Trophoblast cell (in vitro differentiated cells and primary cell): ENCODE data around the gene MAGI1.
A peak's percentile ranks its signal among the peaks of the same experiment; 100 is the strongest.

Source experiments
- DNase-seq, 2 donors: peaks; one replicate each; pipeline ENCODE4 v3.0.0-alpha.2; 2016
- H2AFZ ChIP-seq: 2 replicates; pipeline ENCODE4 v1.6.1; 2013; ENCODE audit warnings: low read length, moderate library complexity, mild to moderate bottlenecking; ENCODE audit not compliant: insufficient read depth, poor library complexity
- H2AK5ac ChIP-seq: 2 replicates; pipeline ENCODE4 v1.6.1; 2013; ENCODE audit warnings: mild to moderate bottlenecking, low read length
- H2BK120ac ChIP-seq: 2 replicates; pipeline ENCODE4 v1.6.1; 2013; ENCODE audit warnings: low read length, mild to moderate bottlenecking, moderate library complexity; ENCODE audit not compliant: insufficient read depth, poor library complexity
- H2BK12ac ChIP-seq: 2 replicates; pipeline ENCODE4 v1.6.1; 2013; ENCODE audit warnings: mild to moderate bottlenecking, low read length, moderate library complexity
- H2BK5ac ChIP-seq: 2 replicates; pipeline ENCODE4 v1.6.1; 2013; ENCODE audit warnings: low read length, low read depth, moderate library complexity, mild to moderate bottlenecking; ENCODE audit not compliant: poor library complexity
- H3K14ac ChIP-seq: 2 replicates; pipeline ENCODE4 v1.6.1; 2013; ENCODE audit warnings: mild to moderate bottlenecking, low read length
- H3K18ac ChIP-seq: 2 replicates; pipeline ENCODE4 v1.6.1; 2013; ENCODE audit warnings: mild to moderate bottlenecking, low read length
- H3K23ac ChIP-seq: 2 replicates; pipeline ENCODE4 v1.6.1; 2013; ENCODE audit warnings: low read length
- H3K27ac ChIP-seq: 2 replicates; pipeline ENCODE4 v1.5.1; 2013; ENCODE audit warnings: low read depth, mild to moderate bottlenecking, inconsistent platforms, low read length, moderate library complexity
- H3K27me3 ChIP-seq: 2 replicates; pipeline ENCODE4 v1.6.1; 2013; ENCODE audit warnings: inconsistent platforms, mild to moderate bottlenecking, low read length, moderate library complexity; ENCODE audit not compliant: insufficient read depth
- H3K36me3 ChIP-seq, 2 experiments: 1 replicate in 1 of 2; 2 replicates in 1 of 2; pipeline ENCODE4 v1.6.1; 2013; ENCODE audit warnings: low read length in 2 of 2, mild to moderate bottlenecking in 2 of 2, moderate library complexity in 1 of 2; ENCODE audit not compliant: insufficient read depth in 2 of 2, control insufficient read depth in 1 of 2
- H3K4ac ChIP-seq: 2 replicates; pipeline ENCODE4 v1.6.1; 2013; ENCODE audit warnings: low read depth, mild to moderate bottlenecking, low read length, moderate library complexity
- H3K4me1 ChIP-seq, 2 experiments: 1 replicate in 1 of 2; 2 replicates in 1 of 2; pipeline ENCODE4 v1.6.1; 2013; ENCODE audit warnings: low read length in 2 of 2, mild to moderate bottlenecking in 2 of 2, moderate library complexity in 1 of 2; ENCODE audit not compliant: insufficient read depth in 2 of 2, control insufficient read depth in 1 of 2
- H3K4me2 ChIP-seq: 2 replicates; pipeline ENCODE4 v1.6.1; 2013; ENCODE audit warnings: inconsistent platforms, mild to moderate bottlenecking, low read length, moderate library complexity
- H3K4me3 ChIP-seq: 2 replicates; pipeline ENCODE4 v1.5.1; 2013; ENCODE audit warnings: mild to moderate bottlenecking, low read depth, low read length, inconsistent platforms
- H3K79me1 ChIP-seq: one replicate; pipeline ENCODE4 v1.6.1; 2013; ENCODE audit warnings: low read length
- H3K79me2 ChIP-seq: 2 replicates; pipeline ENCODE4 v1.6.1; 2013; ENCODE audit warnings: low read length, mild to moderate bottlenecking; ENCODE audit not compliant: control insufficient read depth, insufficient read depth, poor library complexity
- H3K9ac ChIP-seq: 2 replicates; pipeline ENCODE4 v1.6.1; 2013; ENCODE audit warnings: mild to moderate bottlenecking, low read length
- H3K9me3 ChIP-seq: 2 replicates; pipeline ENCODE4 v1.6.1; 2013; ENCODE audit warnings: low read depth, mild to moderate bottlenecking, control low read depth, inconsistent platforms, low read length; ENCODE audit not compliant: insufficient read depth
- H4K12ac ChIP-seq: 2 replicates; pipeline ENCODE4 v1.6.1; 2013; ENCODE audit warnings: low read depth, mild to moderate bottlenecking, low read length, moderate library complexity
- H4K8ac ChIP-seq: 2 replicates; pipeline ENCODE4 v1.6.1; 2013; ENCODE audit warnings: low read depth, mild to moderate bottlenecking, low read length, moderate library complexity
- H4K91ac ChIP-seq: one replicate; pipeline ENCODE4 v1.6.1; 2013; ENCODE audit warnings: low read depth, mild to moderate bottlenecking, low read length, moderate library complexity
- WGBS: extraction: QIAGEN DNeasy Blood & Tissue Kit; methylation state at CpG from one replicate; pipeline ENCODE4 v1.1.7; 2013; ENCODE audit warnings: missing lambda C conversion rate; ENCODE audit not compliant: insufficient read length, insufficient coverage; ENCODE audit errors: extremely low coverage; 5-methylcytosine and 5-hydroxymethylcytosine counted together

Gene MAGI1

GRCh38 chr3:65952842-65953241 is 85.9 kb downstream of the MAGI1 start:
- no peaks in the 10 kb centered on the region for H3K36me3 ChIP-seq
- H3K4me3 ChIP-seq = no peak overlapping the region
- WGBS = no CpG with 5 or more reads among the region's 1 CpG
- DNase-seq = no peak
- H2BK5ac ChIP-seq = peak overlapping the region; percentile 38
- H3K4me2 ChIP-seq = no peak overlapping the region
- no peak overlapping the region for H4K91ac ChIP-seq
- H3K18ac ChIP-seq = no peak overlapping the region
- H3K79me2 ChIP-seq = peaks cover 2% of the 10 kb centered on the region
- no peaks in the 10 kb centered on the region for H3K9me3 ChIP-seq
- H3K27me3 ChIP-seq = no peaks in the 10 kb centered on the region
- peaks cover 3 to 12% of the 10 kb centered on the region in 2 experiments for H3K4me1 ChIP-seq
- no peak overlapping the region for H4K12ac ChIP-seq
- no peak overlapping the region for H3K23ac ChIP-seq
- H3K79me1 ChIP-seq = peaks cover 5% of the 10 kb centered on the region
- no peak overlapping the region for H2AK5ac ChIP-seq
- no peak overlapping the region for H3K4ac ChIP-seq
- H3K27ac ChIP-seq = peak overlapping the region; percentile 71
- no peak overlapping the region for H4K8ac ChIP-seq
- H2BK12ac ChIP-seq = no peak overlapping the region
- no peak overlapping the region for H2AFZ ChIP-seq
- H3K14ac ChIP-seq = no peak overlapping the region
- H2BK120ac ChIP-seq = no peak overlapping the region
- no peak overlapping the region for H3K9ac ChIP-seq

- H2AK5ac ChIP-seq = no peak overlapping the region
- H3K4ac ChIP-seq = no peak overlapping the region
- H3K23ac ChIP-seq = no peak overlapping the region
- H4K12ac ChIP-seq = no peak overlapping the region
- H3K36me3 ChIP-seq = no peaks in the 10 kb centered on the region
- H3K9ac ChIP-seq = no peak overlapping the region
- no peak overlapping the region for H3K27ac ChIP-seq
- no peaks in the 10 kb centered on the region for H3K9me3 ChIP-seq
- H3K79me2 ChIP-seq = peaks cover 2% of the 10 kb centered on the region
- H3K18ac ChIP-seq = no peak overlapping the region
- no peak overlapping the region for H2BK12ac ChIP-seq
- H2AFZ ChIP-seq = no peak overlapping the region
- H4K8ac ChIP-seq = no peak overlapping the region
- no CpG with 5 or more reads among the region's 4 CpGs for WGBS
- H3K4me2 ChIP-seq = no peak overlapping the region
- peak overlapping the region; percentile 37 for H4K91ac ChIP-seq
- H3K14ac ChIP-seq = no peak overlapping the region
- H3K4me3 ChIP-seq = no peak overlapping the region
- H2BK5ac ChIP-seq = no peak overlapping the region
- peak in 1 of 2 donors; percentile 8 for DNase-seq
- H3K27me3 ChIP-seq = no peaks in the 10 kb centered on the region
- H3K79me1 ChIP-seq = peaks cover 5% of the 10 kb centered on the region
- H3K4me1 ChIP-seq = peaks cover 3 to 12% of the 10 kb centered on the region in 2 experiments
- no peak overlapping the region for H2BK120ac ChIP-seq
Observed at GRCh38 chr3:65951836-65952505, 86.7 kb downstream of the MAGI1 start.

DNA sequence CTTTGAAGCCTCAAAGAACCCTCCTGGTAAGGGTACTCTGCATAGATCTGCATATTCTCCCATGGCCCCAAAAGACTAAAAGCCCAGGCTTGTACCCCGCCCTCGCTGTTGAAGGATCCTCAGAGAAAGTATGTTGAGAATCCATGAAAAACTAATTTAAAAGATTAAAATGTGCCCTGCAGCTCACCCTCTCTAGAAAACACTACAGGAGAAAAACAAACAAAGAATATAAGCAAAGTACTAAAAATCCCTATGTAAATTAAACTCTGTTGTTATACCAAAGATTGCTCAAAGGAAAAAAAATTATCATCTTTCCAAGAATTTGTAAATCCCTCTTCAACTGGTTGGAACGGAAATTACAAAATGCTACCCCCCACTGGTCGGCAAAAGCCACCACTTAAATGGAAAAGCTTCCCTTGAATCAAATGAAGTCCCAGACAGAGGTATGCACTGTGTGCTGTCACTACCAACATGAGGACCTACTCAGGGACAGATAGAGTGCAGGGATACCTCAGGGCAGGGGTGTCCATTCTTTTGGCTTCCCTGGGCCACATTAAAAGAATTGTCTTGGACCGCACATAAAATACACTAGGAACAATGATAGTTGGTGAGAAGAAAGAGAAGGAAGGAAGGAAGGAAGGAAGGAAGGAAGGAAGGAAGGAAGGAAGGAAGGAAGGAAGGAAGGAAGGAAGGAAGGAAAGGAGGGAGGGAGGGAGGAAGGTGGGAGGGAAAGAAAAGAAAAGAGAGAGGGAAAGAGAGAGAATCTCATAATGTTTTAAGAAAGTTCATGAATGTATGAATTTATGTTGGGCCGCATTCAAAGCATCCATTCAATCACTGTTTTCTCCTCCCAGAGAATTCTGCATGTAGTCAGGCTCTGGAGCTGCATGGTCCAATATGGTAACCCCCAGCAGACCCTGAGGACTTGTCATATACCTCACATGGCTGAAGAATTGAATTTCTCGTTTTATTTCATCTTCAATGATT is 88.1 kb downstream of the MAGI1 start:
- Histone ChIP-seq H3K9ac (no peak overlapping the region), H2BK5ac (no peak overlapping the region), H3K36me3 (no peaks in the 10 kb centered on the region), H3K4me2 (no peak overlapping the region), H3K9me3 (no peaks in the 10 kb centered on the region), H3K79me1 (peaks cover 5% of the 10 kb centered on the region), H3K4ac (no peak overlapping the region), H4K8ac (no peak overlapping the region), H3K4me1 (peaks cover 3 to 14% of the 10 kb centered on the region in 2 experiments), H2AK5ac (no peak overlapping the region), H3K23ac (no peak overlapping the region), H3K27ac (no peak overlapping the region), H2AFZ (no peak overlapping the region), H4K12ac (no peak overlapping the region), H3K4me3 (no peak overlapping the region), H3K14ac (peak overlapping the region; percentile 61), H2BK12ac (no peak overlapping the region), H3K79me2 (peaks cover 2% of the 10 kb centered on the region), H4K91ac (no peak overlapping the region), H3K27me3 (no peaks in the 10 kb centered on the region), H2BK120ac (no peak overlapping the region), H3K18ac (no peak overlapping the region)
- no CpG with 5 or more reads among the region's 7 CpGs for WGBS
- no peak for DNase-seq

DNA sequence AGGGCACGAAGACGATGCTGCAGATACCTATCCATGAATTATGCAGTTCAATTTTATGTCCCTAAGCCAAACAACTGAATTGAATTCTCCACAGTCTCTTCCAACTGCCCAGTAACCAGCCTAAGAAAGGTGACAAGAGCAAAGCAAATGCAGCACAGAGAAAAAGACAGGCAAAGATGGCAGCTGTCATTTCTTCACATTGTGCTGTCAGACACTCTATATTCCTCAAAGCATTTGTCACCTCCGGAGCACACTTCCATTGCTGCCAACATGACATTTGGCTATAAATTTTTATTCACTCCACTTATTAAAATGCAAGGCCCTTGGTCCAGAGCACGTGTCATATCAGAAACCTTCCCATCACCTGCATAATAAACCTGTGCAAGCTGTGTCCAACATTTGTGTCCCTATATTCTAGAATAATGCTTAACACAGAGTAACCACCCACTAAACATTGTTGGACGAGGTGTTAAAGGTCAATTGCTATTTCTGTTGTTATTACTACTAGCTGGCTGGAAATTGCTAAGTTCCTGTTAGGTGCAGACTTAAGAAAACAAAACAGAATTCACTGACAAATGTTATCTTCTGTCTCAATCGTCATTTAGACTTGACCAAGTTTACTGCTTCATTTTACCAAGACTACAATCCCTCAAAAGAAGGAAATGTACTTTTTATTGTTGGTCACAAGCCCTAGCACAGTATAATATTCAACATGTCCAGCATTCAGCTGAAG is 89.7 kb downstream of the MAGI1 start:
- no CpG with 5 or more reads among the region's 6 CpGs for WGBS
- H4K91ac ChIP-seq = no peak overlapping the region
- no peaks in the 10 kb centered on the region for H3K36me3 ChIP-seq
- H2AFZ ChIP-seq = no peak overlapping the region
- H3K14ac ChIP-seq = no peak overlapping the region
- H3K79me2 ChIP-seq = peaks cover 2% of the 10 kb centered on the region
- H2BK12ac ChIP-seq = no peak overlapping the region
- H4K8ac ChIP-seq = no peak overlapping the region
- no peak overlapping the region for H3K23ac ChIP-seq
- H4K12ac ChIP-seq = no peak overlapping the region
- no peak overlapping the region for H3K4me2 ChIP-seq
- no peak overlapping the region for H3K4ac ChIP-seq
- H3K9me3 ChIP-seq = no peaks in the 10 kb centered on the region
- no peak overlapping the region for H3K18ac ChIP-seq
- no peak for DNase-seq
- H2AK5ac ChIP-seq = no peak overlapping the region
- H3K27ac ChIP-seq = no peak overlapping the region
- H2BK120ac ChIP-seq = no peak overlapping the region
- no peaks in the 10 kb centered on the region for H3K27me3 ChIP-seq
- peaks cover 0 to 10% of the 10 kb centered on the region in 2 experiments for H3K4me1 ChIP-seq
- no peak overlapping the region for H3K9ac ChIP-seq
- no peak overlapping the region for H3K4me3 ChIP-seq
- peaks cover 1% of the 10 kb centered on the region for H3K79me1 ChIP-seq
- H2BK5ac ChIP-seq = no peak overlapping the region
